ENCODE data around the gene FOXP1.

GRCh38 chr3:71494212-71494611, 89.3 kb downstream of the FOXP1 start:
- TF ChIP-seq, protein P1, sequence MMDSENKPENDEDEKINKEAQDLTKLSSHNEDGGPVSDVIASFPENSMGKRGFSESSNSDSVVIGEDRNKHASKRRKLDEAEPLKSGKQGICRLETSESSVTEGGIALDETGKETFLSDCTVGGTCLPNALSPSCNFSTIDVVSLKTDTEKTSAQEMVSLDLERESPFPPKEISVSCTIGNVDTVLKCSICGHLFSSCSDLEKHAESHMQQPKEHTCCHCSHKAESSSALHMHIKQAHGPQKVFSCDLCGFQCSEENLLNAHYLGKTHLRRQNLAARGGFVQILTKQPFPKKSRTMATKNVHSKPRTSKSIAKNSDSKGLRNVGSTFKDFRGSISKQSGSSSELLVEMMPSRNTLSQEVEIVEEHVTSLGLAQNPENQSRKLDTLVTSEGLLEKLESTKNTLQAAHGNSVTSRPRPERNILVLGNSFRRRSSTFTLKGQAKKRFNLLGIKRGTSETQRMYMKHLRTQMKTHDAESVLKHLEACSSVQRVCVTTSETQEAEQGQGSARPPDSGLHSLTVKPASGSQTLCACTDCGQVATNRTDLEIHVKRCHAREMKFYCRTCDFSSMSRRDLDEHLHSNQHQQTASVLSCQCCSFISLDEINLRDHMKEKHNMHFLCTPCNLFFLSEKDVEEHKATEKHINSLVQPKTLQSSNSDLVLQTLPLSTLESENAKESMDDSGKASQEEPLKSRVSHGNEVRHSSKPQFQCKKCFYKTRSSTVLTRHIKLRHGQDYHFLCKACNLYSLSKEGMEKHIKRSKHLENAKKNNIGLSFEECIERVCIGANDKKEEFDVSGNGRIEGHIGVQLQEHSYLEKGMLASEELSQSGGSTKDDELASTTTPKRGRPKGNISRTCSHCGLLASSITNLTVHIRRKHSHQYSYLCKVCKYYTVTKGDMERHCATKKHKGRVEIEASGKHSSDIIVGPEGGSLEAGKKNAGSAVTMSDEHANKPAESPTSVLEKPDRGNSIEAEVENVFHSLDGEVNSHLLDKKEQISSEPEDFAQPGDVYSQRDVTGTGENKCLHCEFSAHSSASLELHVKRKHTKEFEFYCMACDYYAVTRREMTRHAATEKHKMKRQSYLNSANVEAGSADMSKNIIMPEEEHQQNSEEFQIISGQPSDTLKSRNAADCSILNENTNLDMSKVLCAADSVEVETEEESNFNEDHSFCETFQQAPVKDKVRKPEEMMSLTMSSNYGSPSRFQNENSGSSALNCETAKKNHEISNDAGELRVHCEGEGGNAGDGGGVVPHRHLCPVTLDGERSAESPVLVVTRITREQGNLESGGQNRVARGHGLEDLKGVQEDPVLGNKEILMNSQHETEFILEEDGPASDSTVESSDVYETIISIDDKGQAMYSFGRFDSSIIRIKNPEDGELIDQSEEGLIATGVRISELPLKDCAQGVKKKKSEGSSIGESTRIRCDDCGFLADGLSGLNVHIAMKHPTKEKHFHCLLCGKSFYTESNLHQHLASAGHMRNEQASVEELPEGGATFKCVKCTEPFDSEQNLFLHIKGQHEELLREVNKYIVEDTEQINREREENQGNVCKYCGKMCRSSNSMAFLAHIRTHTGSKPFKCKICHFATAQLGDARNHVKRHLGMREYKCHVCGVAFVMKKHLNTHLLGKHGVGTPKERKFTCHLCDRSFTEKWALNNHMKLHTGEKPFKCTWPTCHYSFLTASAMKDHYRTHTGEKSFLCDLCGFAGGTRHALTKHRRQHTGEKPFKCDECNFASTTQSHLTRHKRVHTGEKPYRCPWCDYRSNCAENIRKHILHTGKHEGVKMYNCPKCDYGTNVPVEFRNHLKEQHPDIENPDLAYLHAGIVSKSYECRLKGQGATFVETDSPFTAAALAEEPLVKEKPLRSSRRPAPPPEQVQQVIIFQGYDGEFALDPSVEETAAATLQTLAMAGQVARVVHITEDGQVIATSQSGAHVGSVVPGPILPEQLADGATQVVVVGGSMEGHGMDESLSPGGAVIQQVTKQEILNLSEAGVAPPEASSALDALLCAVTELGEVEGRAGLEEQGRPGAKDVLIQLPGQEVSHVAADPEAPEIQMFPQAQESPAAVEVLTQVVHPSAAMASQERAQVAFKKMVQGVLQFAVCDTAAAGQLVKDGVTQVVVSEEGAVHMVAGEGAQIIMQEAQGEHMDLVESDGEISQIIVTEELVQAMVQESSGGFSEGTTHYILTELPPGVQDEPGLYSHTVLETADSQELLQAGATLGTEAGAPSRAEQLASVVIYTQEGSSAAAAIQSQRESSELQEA (CRISPR knock-in tag; IDR thresholded peaks at IDR 0.05; ENCODE audit: not compliant biosample characterization), result no peak
- TF ChIP-seq ZNF24 (IDR thresholded peaks at IDR 0.05), result no peak
- no peak for TF ChIP-seq ZNF501 (CRISPR knock-in tag; IDR thresholded peaks at IDR 0.05)
- no peak for TF ChIP-seq RBFOX2 (IDR thresholded peaks at IDR 0.05; ENCODE audit: low read depth, low read length)
- TF ChIP-seq ZNF567 (CRISPR knock-in tag; IDR thresholded peaks at IDR 0.05; ENCODE audit: borderline replicate concordance), result no peak
- no peak for TF ChIP-seq EP300 (IDR thresholded peaks at IDR 0.05; ENCODE audit: low read depth in 2 of 2, low read length in 2 of 2)
- TF ChIP-seq EP300 (CRISPR knock-in tag; IDR thresholded peaks at IDR 0.05; ENCODE audit: borderline replicate concordance), result no peak
